Hematopoietic multipotent progenitor cell treated with erythropoietin and hydrocortisone succinate and interleukin-3 and kit ligand, for 6 days (in vitro differentiated cells): ENCODE measurements around the gene VWA1.
A peak's percentile ranks its signal among the peaks of the same experiment; 100 is the strongest.
"Not testable (repeated sequence)": the region's sequence is repeated elsewhere in the genome, so short reads cannot be mapped to it uniquely, and the experiment has no call there.

ENCODE experiments used
- DNase-seq: peaks from one replicate; pipeline ENCODE4 v3.0.0-alpha.2; 2015

The VWA1 gene

GRCh38 chr1:1438531-1439381, 3.3 kb downstream of the VWA1 start:
- DNase-seq, result no peak

- DNase-seq, result no peak
Measured at GRCh38 chr1:1439546-1440261, 4.2 kb downstream of the VWA1 start.

GRCh38 chr1:1440262-1441001, 4.9 kb downstream of the VWA1 start:
- no peak for DNase-seq

GRCh38 chr1:1441002-1441888, 5.8 kb downstream of the VWA1 start:
- DNase-seq, result peak; percentile 76

GRCh38 chr1:1442069-1442770, 6.7 kb downstream of the VWA1 start:
- DNase-seq, result no peak

GRCh38 chr1:1446631-1447030, 11.1 kb downstream of the VWA1 start:
- DNase-seq, result not testable (repeated sequence)

GRCh38 chr1:1449099-1449739, 13.7 kb downstream of the VWA1 start, which contains the start of gene ATAD3C:
Gene ATAD3C, plus strand, starts transcription at chr1:1449689. Its CDS starts 995 bp downstream, at chr1:1450684.
- no peak for DNase-seq

GRCh38 chr1:1450616-1451015, 15.1 kb downstream of the VWA1 start:
- not testable (repeated sequence) for DNase-seq

- no peak for DNase-seq
Measured at GRCh38 chr1:1451696-1452364, 16.3 kb downstream of the VWA1 start.

GRCh38 chr1:1452365-1452739, 16.9 kb downstream of the VWA1 start:
- not testable (repeated sequence) for DNase-seq

GRCh38 chr1:1452882-1453281, 17.4 kb downstream of the VWA1 start:
- DNase-seq, result no peak

GRCh38 chr1:1454286-1455056, 19.0 kb downstream of the VWA1 start:
- not testable (repeated sequence) for DNase-seq

- DNase-seq, result no peak
Measured at GRCh38 chr1:1455366-1455884, 19.9 kb downstream of the VWA1 start.

GRCh38 chr1:1455934-1456333, 20.4 kb downstream of the VWA1 start:
- not testable (repeated sequence) for DNase-seq

GRCh38 chr1:1456683-1457255, 21.3 kb downstream of the VWA1 start:
- not testable (repeated sequence) for DNase-seq

GRCh38 chr1:1459156-1459555, 23.7 kb downstream of the VWA1 start:
- DNase-seq, result not testable (repeated sequence)

GRCh38 chr1:1459711-1460110, 24.2 kb downstream of the VWA1 start:
- not testable (repeated sequence) for DNase-seq

GRCh38 chr1:1460540-1461130, 25.1 kb downstream of the VWA1 start:
- DNase-seq, result no peak
